ENCODE results near the gene ZNF683.

DNA sequence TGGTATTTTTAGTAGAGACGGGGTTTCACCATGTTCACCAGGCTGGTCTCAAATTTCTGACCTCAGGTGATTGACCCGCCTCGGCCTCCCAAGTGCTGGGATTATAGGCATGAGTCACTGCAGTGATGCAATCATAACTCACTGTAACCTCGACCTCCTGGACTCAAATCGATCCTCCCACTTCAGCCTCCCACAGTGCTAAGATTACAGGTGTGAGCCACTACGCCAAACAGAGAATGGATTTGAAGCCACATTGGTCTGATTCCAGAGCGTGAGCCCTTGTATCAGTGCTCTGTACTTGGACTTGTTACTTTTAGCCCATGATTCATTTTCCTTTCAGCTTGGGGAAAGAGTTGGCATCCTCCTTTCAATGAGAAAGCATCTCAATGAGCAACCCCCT is 14.9 kb upstream of the ZNF683 start:
- no peak for TF ChIP-seq POLR2AphosphoS5 (IDR thresholded peaks at IDR 0.05)
- no peak for TF ChIP-seq EZH2 (IDR thresholded peaks at IDR 0.05; ENCODE audit: borderline replicate concordance, insufficient read depth, low read length, poor library complexity, severe bottlenecking)
- TF ChIP-seq, protein P1, sequence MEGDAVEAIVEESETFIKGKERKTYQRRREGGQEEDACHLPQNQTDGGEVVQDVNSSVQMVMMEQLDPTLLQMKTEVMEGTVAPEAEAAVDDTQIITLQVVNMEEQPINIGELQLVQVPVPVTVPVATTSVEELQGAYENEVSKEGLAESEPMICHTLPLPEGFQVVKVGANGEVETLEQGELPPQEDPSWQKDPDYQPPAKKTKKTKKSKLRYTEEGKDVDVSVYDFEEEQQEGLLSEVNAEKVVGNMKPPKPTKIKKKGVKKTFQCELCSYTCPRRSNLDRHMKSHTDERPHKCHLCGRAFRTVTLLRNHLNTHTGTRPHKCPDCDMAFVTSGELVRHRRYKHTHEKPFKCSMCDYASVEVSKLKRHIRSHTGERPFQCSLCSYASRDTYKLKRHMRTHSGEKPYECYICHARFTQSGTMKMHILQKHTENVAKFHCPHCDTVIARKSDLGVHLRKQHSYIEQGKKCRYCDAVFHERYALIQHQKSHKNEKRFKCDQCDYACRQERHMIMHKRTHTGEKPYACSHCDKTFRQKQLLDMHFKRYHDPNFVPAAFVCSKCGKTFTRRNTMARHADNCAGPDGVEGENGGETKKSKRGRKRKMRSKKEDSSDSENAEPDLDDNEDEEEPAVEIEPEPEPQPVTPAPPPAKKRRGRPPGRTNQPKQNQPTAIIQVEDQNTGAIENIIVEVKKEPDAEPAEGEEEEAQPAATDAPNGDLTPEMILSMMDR (IDR thresholded peaks at IDR 0.05; ENCODE audit: poor library complexity, severe bottlenecking) = no peak

All from neural cell (in vitro differentiated cells).